ENCODE results near the gene BRWD1. TPM values are rescaled to one million over a fixed set of nuclear protein-coding genes. Genes with fewer than 3 reads are reported as not detected.

Gene BRWD1
- total RNA-seq, 2 experiments from 2014 or later, result 53.2 to 61.7 TPM

- DNase-seq (ENCODE audit: low spot score), result no peak
- BruUV-seq (replicated peaks), result no TSS peak
- no peaks in the 10 kb centered on the region for H3K9me2 ChIP-seq (ENCODE audit: insufficient read depth, low read length)
- intact Hi-C loops (cut with micrococcal nuclease; ENCODE audit: unreplicated experiment), result no loop called here
- no peak overlapping the region for H3K4me3 ChIP-seq (ENCODE audit: low read depth, low read length, poor library complexity, severe bottlenecking)
- H2AFZ ChIP-seq (ENCODE audit: low read length), result peak overlapping the region; percentile 58; the same call in 1 of the 2 replicates
- no peaks in the 10 kb centered on the region for H3K36me3 ChIP-seq (ENCODE audit: insufficient read depth, low read length)
- H4K20me1 ChIP-seq (ENCODE audit: insufficient read depth, low read length), result no peaks in the 10 kb centered on the region
- peaks cover 39% of the 10 kb centered on the region for H3K4me1 ChIP-seq (ENCODE audit: insufficient read depth, low read length, poor library complexity, severe bottlenecking)
- no peak overlapping the region for H3K27ac ChIP-seq (ENCODE audit: low read depth, low read length, poor library complexity, severe bottlenecking)
- no peak overlapping the region for H3K4me2 ChIP-seq (ENCODE audit: low read length)
- peaks cover 3% of the 10 kb centered on the region; the same call in 1 of the 2 replicates for H3K9me3 ChIP-seq (ENCODE audit: low read length)
- no peaks in the 10 kb centered on the region for H3K79me2 ChIP-seq (ENCODE audit: insufficient read depth, low read depth, low read length)
- POLR2A ChIA-PET, result interaction anchor here (2.2 kb wide), 1 partner anchor 11 kb away, joined by 15 read pairs; no protein-coding TSS in a partner anchor
- CTCF ChIA-PET (ENCODE audit: unreplicated experiment), result no interaction called here
- TF ChIP-seq EZH2phosphoT487 (IDR thresholded peaks at IDR 0.05; ENCODE audit: borderline replicate concordance, low read depth, low read length) (no peak), CTCF (conservative IDR thresholded peaks at IDR 0.05; ENCODE audit: low read length) (no peak)
Measured at GRCh38 chr21:39327727-39328126, 14.3 kb upstream of the BRWD1 start.

DNA sequence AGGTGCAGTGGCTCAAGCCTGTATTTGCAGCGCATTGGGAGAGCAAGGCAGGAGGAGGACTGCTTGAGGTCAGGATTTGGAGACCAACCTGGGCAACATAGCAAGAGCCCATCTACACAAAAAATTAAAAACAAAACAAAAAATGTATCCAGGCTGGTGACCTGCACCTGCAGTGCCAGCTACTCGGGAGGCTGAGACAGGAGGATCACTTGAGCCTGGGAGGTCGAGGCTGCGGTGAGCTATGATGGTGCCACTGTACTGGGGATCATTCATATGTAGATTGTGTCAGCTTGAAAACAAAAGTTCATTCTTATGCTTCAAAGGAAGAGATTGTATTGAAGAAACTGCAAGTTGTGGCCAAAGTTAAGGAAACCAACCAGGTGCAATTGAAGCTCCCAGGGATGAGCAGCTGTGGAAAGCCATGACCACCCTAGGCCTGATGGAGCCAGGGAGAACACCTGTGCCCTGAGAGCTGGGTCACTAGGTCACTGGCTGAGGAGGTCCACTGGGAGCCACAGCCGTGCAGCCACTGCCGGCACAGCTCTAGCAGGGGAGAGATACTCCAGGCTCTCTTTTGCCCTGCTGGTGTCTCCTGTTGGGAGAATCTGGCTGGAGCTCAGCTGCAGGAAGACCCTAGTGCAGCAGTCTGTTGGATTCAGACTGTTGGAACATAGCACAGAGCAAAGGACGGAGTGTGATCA lies 13.3 kb upstream of the BRWD1 start:
- Histone ChIP-seq H3K4me3 (ENCODE audit: low read depth, low read length, poor library complexity, severe bottlenecking) (no peak overlapping the region), H3K4me1 (ENCODE audit: insufficient read depth, low read length, poor library complexity, severe bottlenecking) (peaks cover 41% of the 10 kb centered on the region), H2AFZ (ENCODE audit: low read length) (peak overlapping the region; percentile 58), H3K4me2 (ENCODE audit: low read length) (0 out of 2 replicates have a peak overlapping the region, but pooled peaks have one; percentile 8), H4K20me1 (ENCODE audit: insufficient read depth, low read length) (no peaks in the 10 kb centered on the region), H3K27ac (ENCODE audit: low read depth, low read length, poor library complexity, severe bottlenecking) (no peak overlapping the region), H3K9me3 (ENCODE audit: low read length) (peaks cover 3% of the 10 kb centered on the region; the same call in 1 of the 2 replicates), H3K36me3 (ENCODE audit: insufficient read depth, low read length) (no peaks in the 10 kb centered on the region), H3K79me2 (ENCODE audit: insufficient read depth, low read depth, low read length) (no peaks in the 10 kb centered on the region), H3K9me2 (ENCODE audit: insufficient read depth, low read length) (no peaks in the 10 kb centered on the region)
- intact Hi-C loops (cut with micrococcal nuclease; ENCODE audit: unreplicated experiment), result no loop called here
- ChIA-PET CTCF (ENCODE audit: unreplicated experiment) (no interaction called here), POLR2A (interaction anchor here (2.2 kb wide), 1 partner anchor 10 kb away, joined by 15 read pairs; no protein-coding TSS in a partner anchor)
- DNase-seq (ENCODE audit: low spot score), result no peak
- no TSS peak for BruUV-seq (replicated peaks)
- TF ChIP-seq CTCF (conservative IDR thresholded peaks at IDR 0.05; ENCODE audit: low read length) (no peak), EZH2phosphoT487 (IDR thresholded peaks at IDR 0.05; ENCODE audit: borderline replicate concordance, low read depth, low read length) (no peak)

- TF ChIP-seq CTCF (conservative IDR thresholded peaks at IDR 0.05; ENCODE audit: low read length), result no peak
- no peak for TF ChIP-seq EZH2phosphoT487 (IDR thresholded peaks at IDR 0.05; ENCODE audit: borderline replicate concordance, low read depth, low read length)
- Histone ChIP-seq H3K79me2 (ENCODE audit: insufficient read depth, low read depth, low read length) (no peaks in the 10 kb centered on the region), H3K4me1 (ENCODE audit: insufficient read depth, low read length, poor library complexity, severe bottlenecking) (peaks cover 43% of the 10 kb centered on the region), H3K9me3 (ENCODE audit: low read length) (peaks cover 3% of the 10 kb centered on the region; the same call in 1 of the 2 replicates), H4K20me1 (ENCODE audit: insufficient read depth, low read length) (no peaks in the 10 kb centered on the region), H3K9me2 (ENCODE audit: insufficient read depth, low read length) (no peaks in the 10 kb centered on the region), H3K4me3 (ENCODE audit: low read depth, low read length, poor library complexity, severe bottlenecking) (no peak overlapping the region), H3K4me2 (ENCODE audit: low read length) (no peak overlapping the region), H2AFZ (ENCODE audit: low read length) (no peak overlapping the region), H3K36me3 (ENCODE audit: insufficient read depth, low read length) (no peaks in the 10 kb centered on the region), H3K27ac (ENCODE audit: low read depth, low read length, poor library complexity, severe bottlenecking) (no peak overlapping the region)
- ChIA-PET POLR2A (interaction anchor here (2.2 kb wide), 1 partner anchor 8 kb away, joined by 15 read pairs; no protein-coding TSS in a partner anchor), CTCF (ENCODE audit: unreplicated experiment) (no interaction called here)
- no TSS peak for BruUV-seq (replicated peaks)
- intact Hi-C loops (cut with micrococcal nuclease; ENCODE audit: unreplicated experiment), result no loop called here
- no peak for DNase-seq (ENCODE audit: low spot score)
Measured at GRCh38 chr21:39325458-39325857, 12.0 kb upstream of the BRWD1 start.
